ENCODE measurements around the gene RSU1.

GRCh38 chr10:16547973-16548372, 269.3 kb downstream of the RSU1 start:
- TF ChIP-seq CTCF (IDR thresholded peaks at IDR 0.05) (no peak), POLR2A (IDR thresholded peaks at IDR 0.05) (no peak)
